Fibroblast of lung (primary cell): ENCODE results near the gene TNFSF18. TPM values are rescaled to one million over a fixed set of nuclear protein-coding genes. Genes with fewer than 3 reads are reported as not detected.

Experiments
- DNase-seq, 2 donors: peaks; one replicate each; pipeline versions ENCODE4 v3.0.0 to v3.0.0-alpha.2; 2010; ENCODE audit warnings: low read depth in 2 of 2
- H2AFZ ChIP-seq: 2 replicates; pipeline ENCODE4 v1.5.1; 2012; ENCODE audit warnings: low read length, control low read depth, inconsistent platforms
- H3K27ac ChIP-seq: 2 replicates; pipeline ENCODE4 v1.5.1; 2011; ENCODE audit warnings: low read length, control low read depth; ENCODE audit not compliant: insufficient read depth
- H3K27me3 ChIP-seq: 2 replicates; pipeline ENCODE4 v1.5.1; 2011; ENCODE audit warnings: mild to moderate bottlenecking, low read length; ENCODE audit not compliant: control insufficient read depth, insufficient read depth
- H3K36me3 ChIP-seq: 2 replicates; pipeline ENCODE4 v1.5.1; 2011; ENCODE audit warnings: low read length; ENCODE audit not compliant: control insufficient read depth, insufficient read depth
- H3K4me1 ChIP-seq: 2 replicates; pipeline ENCODE4 v1.5.1; 2011; ENCODE audit warnings: low read length; ENCODE audit not compliant: control insufficient read depth, insufficient read depth; ENCODE audit errors: extremely low read depth
- H3K4me2 ChIP-seq: 2 replicates; pipeline ENCODE4 v1.5.1; 2011; ENCODE audit warnings: low read length, control low read depth; ENCODE audit not compliant: insufficient read depth; ENCODE audit errors: extremely low read depth
- H3K4me3 ChIP-seq, 4 experiments: fragments of 200-600 bp in 1 of 4; sonication (generic) in 1 of 4; replicated peaks in 1 of 4; 2 replicates each; pipeline ENCODE4 v1.5.1; 2011 to 2016; ENCODE audit warnings: low read length in 4 of 4, low read depth in 3 of 4, mild to moderate bottlenecking in 3 of 4, control low read depth in 2 of 4, inconsistent platforms in 1 of 4, mixed read lengths in 1 of 4; ENCODE audit not compliant: insufficient read depth in 1 of 4; ENCODE audit errors: control extremely low read depth in 1 of 4
- H3K79me2 ChIP-seq: 2 replicates; pipeline ENCODE4 v1.5.1; 2012; ENCODE audit warnings: mild to moderate bottlenecking, low read length, inconsistent platforms; ENCODE audit not compliant: control insufficient read depth, insufficient read depth
- H3K9ac ChIP-seq: 2 replicates; pipeline ENCODE4 v1.5.1; 2011; ENCODE audit warnings: mild to moderate bottlenecking, low read length, control low read depth; ENCODE audit not compliant: insufficient read depth
- H3K9me3 ChIP-seq: 2 replicates; pipeline ENCODE4 v1.5.1; 2012; ENCODE audit warnings: low read depth, low read length; ENCODE audit not compliant: control insufficient read depth, insufficient read depth
- H4K20me1 ChIP-seq: 2 replicates; pipeline ENCODE4 v1.5.1; 2011; ENCODE audit warnings: low read length; ENCODE audit not compliant: control insufficient read depth, insufficient read depth; ENCODE audit errors: extremely low read depth
- CTCF ChIP-seq, 2 donors: IDR thresholded peaks in 1 of 2; conservative IDR thresholded peaks in 1 of 2; 1 replicate in 1 of 2; 2 replicates in 1 of 2; pipeline ENCODE4 v1.5.1; 2011 to 2012; ENCODE audit warnings: low read length in 2 of 2, control low read depth in 1 of 2, inconsistent platforms in 1 of 2, low read depth in 1 of 2, mild to moderate bottlenecking in 1 of 2
- EZH2 ChIP-seq: IDR thresholded peaks from 2 replicates; pipeline ENCODE4 v1.5.1; 2012; ENCODE audit warnings: low read length, control low read depth, mild to moderate bottlenecking; ENCODE audit errors: missing control alignments
- polyA plus RNA-seq, 2 donors: library from polyadenylated mRNA; depleted of rRNA in 1 of 2; stranded (reverse) in 1 of 2; unstranded in 1 of 2; fragments of >200 nt; gene quantifications; 2 replicates each; pipeline ENCODE4 v1.2.1, GENCODE V29; 2011 to 2012; ENCODE audit warnings: missing spikeins in 1 of 2
- total RNA-seq: library from RNA; depleted of rRNA; stranded (reverse); fragments of >200 nt; gene quantifications from 2 replicates; pipeline ENCODE4 v1.2.1, GENCODE V29; 2014

TNFSF18 gene
- total and polyA plus RNA-seq, 2 donors (not counting 1 experiment from before 2014, with no cell fraction given), result 0.33 to 5.5 TPM

- no peaks in the 10 kb centered on the region for H3K79me2 ChIP-seq
- DNase-seq, result peak in 1 of 2 donors; percentile 50
- TF ChIP-seq EZH2, result no peak
- no peak for TF ChIP-seq CTCF (conservative IDR thresholded peaks at IDR 0.05 in 1 of 2, IDR thresholded peaks at IDR 0.05 in 1 of 2; ENCODE audit: low read depth in 1 of 2, low read length in 2 of 2)
- peaks cover 2% of the 10 kb centered on the region for H3K4me1 ChIP-seq
- no peaks in the 10 kb centered on the region for H3K36me3 ChIP-seq
- H3K9me3 ChIP-seq, result no peaks in the 10 kb centered on the region
- H3K4me3 ChIP-seq, result no peak overlapping the region
- no peak overlapping the region for H2AFZ ChIP-seq
- H4K20me1 ChIP-seq, result no peaks in the 10 kb centered on the region
- H3K27me3 ChIP-seq, result no peaks in the 10 kb centered on the region
- no peak overlapping the region for H3K9ac ChIP-seq
- no peak overlapping the region for H3K27ac ChIP-seq
- H3K4me2 ChIP-seq, result no peak overlapping the region
These were observed 2.0 kb upstream of the TNFSF18 start for GRCh38 chr1:173052681-173053196.

- Histone ChIP-seq H3K9ac (no peak overlapping the region), H3K79me2 (no peaks in the 10 kb centered on the region), H3K4me1 (peaks cover 2% of the 10 kb centered on the region), H3K27ac (no peak overlapping the region), H2AFZ (no peak overlapping the region), H3K36me3 (no peaks in the 10 kb centered on the region), H3K27me3 (no peaks in the 10 kb centered on the region), H3K9me3 (no peaks in the 10 kb centered on the region), H4K20me1 (no peaks in the 10 kb centered on the region), H3K4me2 (no peak overlapping the region), H3K4me3 (no peak overlapping the region)
- no peak for DNase-seq
- TF ChIP-seq EZH2 (no peak), CTCF (conservative IDR thresholded peaks at IDR 0.05 in 1 of 2, IDR thresholded peaks at IDR 0.05 in 1 of 2; ENCODE audit: low read depth in 1 of 2, low read length in 2 of 2) (no peak)
These were observed 1.5 kb downstream of the TNFSF18 start for GRCh38 chr1:173049322-173049633.

- H3K4me1 ChIP-seq, result peaks cover 2% of the 10 kb centered on the region
- H3K79me2 ChIP-seq, result no peaks in the 10 kb centered on the region
- no peak overlapping the region for H3K4me2 ChIP-seq
- no peak for TF ChIP-seq EZH2
- TF ChIP-seq CTCF (conservative IDR thresholded peaks at IDR 0.05 in 1 of 2, IDR thresholded peaks at IDR 0.05 in 1 of 2; ENCODE audit: low read depth in 1 of 2, low read length in 2 of 2), result no peak
- H2AFZ ChIP-seq, result no peak overlapping the region
- H3K9me3 ChIP-seq, result no peaks in the 10 kb centered on the region
- H3K4me3 ChIP-seq, result no peak overlapping the region
- no peaks in the 10 kb centered on the region for H3K27me3 ChIP-seq
- DNase-seq, result peak; percentile 53 to 55
- no peak overlapping the region for H3K9ac ChIP-seq
- H4K20me1 ChIP-seq, result no peaks in the 10 kb centered on the region
- H3K27ac ChIP-seq, result no peak overlapping the region
- no peaks in the 10 kb centered on the region for H3K36me3 ChIP-seq
These were observed 2.0 kb downstream of the TNFSF18 start for GRCh38 chr1:173048621-173049321.
